DND-41 (cell line): Measurements from ENCODE around the gene DHX29.

Experiments used
- EZH2 ChIP-seq: IDR thresholded peaks from 3 replicates; pipeline ENCODE4 v1.6.1; 2012; ENCODE audit warnings: borderline replicate concordance, low read depth, mild to moderate bottlenecking, moderate library complexity, low read length, inconsistent platforms; ENCODE audit not compliant: severe bottlenecking
- TF ChIP-seq, protein P1 (sequence below): IDR thresholded peaks from 2 replicates; pipeline ENCODE4 v1.5.1; 2012; ENCODE audit warnings: borderline replicate concordance, low read length, moderate library complexity, mild to moderate bottlenecking; ENCODE audit not compliant: poor library complexity, severe bottlenecking; ENCODE audit errors: extremely low read depth

DNA sequence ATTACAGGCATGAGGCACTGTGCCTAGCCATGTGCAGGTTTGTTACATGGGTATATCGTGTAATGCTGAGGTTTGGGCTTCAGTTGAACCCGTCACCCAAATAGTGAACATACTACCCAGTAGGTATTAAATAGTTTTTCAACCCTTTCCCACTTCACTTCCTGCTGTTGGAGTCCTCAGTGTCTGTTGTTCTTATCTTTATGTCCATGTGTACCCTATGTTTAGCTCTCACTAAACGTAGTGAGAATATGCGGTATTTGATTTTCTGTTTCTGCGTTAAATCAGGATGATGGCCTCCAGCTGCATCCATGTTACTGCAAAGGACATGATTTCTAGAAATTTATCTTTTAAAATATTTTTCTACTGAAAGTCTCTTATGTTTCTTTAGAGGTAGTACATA is 18.1 kb upstream of the DHX29 start:
- TF ChIP-seq, protein P1, sequence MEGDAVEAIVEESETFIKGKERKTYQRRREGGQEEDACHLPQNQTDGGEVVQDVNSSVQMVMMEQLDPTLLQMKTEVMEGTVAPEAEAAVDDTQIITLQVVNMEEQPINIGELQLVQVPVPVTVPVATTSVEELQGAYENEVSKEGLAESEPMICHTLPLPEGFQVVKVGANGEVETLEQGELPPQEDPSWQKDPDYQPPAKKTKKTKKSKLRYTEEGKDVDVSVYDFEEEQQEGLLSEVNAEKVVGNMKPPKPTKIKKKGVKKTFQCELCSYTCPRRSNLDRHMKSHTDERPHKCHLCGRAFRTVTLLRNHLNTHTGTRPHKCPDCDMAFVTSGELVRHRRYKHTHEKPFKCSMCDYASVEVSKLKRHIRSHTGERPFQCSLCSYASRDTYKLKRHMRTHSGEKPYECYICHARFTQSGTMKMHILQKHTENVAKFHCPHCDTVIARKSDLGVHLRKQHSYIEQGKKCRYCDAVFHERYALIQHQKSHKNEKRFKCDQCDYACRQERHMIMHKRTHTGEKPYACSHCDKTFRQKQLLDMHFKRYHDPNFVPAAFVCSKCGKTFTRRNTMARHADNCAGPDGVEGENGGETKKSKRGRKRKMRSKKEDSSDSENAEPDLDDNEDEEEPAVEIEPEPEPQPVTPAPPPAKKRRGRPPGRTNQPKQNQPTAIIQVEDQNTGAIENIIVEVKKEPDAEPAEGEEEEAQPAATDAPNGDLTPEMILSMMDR = no peak
- TF ChIP-seq EZH2 = no peak
